ENCODE results near the gene PJA1. TPM values are rescaled to one million over a fixed set of nuclear protein-coding genes. Genes with fewer than 3 reads are reported as not detected.

Gene PJA1
- total RNA-seq, 2 donors from 2014 or later: 9.3 to 9.8 TPM

DNA sequence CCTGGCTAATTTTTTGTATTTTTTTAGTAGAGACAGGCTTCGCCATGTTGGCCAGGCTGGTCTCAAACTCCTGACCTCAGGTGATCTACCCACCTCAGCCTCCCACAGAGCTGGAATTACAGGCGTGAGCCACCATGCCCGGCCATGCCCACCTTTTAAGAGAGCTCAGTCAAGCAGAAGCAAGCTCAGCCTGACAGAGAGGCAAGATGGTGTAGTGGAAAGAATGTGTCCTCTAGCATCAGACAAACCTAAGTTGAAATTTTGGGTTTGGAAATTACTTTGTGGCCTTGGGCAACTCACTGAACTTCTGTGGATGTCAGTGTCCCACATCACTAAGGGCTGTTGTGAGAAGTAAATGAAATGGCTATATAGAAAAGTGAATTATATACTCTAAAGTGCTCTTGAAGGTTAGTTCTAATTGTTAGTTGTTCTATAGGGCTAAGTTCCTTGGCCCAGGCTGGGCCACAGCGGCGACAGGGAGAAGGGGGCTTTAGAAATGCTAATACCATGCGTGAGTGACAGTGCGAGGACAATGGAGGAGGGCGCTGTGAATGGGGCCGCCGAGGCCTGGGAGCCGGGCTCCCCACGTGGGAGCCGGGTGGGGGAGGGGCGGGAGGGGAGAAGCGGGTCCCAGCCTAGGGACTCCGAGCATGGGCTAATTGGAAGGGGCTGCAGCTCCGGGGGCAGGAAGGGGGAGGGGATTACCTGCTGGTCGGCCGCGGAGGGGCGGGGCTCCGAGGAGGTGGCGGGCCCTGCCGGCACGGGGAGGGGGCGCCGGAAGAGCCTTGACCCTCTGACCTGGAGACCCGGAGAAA is 15.6 kb downstream of the PJA1 start:
- Histone ChIP-seq H3K4me1 (no peaks in the 10 kb centered on the region), H3K9ac (ENCODE audit: low read depth in 2 of 2, low read length in 2 of 2) (no peak overlapping the region), H3K4me3 (no peak overlapping the region), H3K27ac (no peak overlapping the region), H3K27me3 (peaks cover 3% of the 10 kb centered on the region), H3K9me3 (no peaks in the 10 kb centered on the region), H3K36me3 (no peaks in the 10 kb centered on the region)
- intact Hi-C loops (cut with DNase I): no loop called here
- peak; percentile 7 for DNase-seq
- TF ChIP-seq, protein P1, sequence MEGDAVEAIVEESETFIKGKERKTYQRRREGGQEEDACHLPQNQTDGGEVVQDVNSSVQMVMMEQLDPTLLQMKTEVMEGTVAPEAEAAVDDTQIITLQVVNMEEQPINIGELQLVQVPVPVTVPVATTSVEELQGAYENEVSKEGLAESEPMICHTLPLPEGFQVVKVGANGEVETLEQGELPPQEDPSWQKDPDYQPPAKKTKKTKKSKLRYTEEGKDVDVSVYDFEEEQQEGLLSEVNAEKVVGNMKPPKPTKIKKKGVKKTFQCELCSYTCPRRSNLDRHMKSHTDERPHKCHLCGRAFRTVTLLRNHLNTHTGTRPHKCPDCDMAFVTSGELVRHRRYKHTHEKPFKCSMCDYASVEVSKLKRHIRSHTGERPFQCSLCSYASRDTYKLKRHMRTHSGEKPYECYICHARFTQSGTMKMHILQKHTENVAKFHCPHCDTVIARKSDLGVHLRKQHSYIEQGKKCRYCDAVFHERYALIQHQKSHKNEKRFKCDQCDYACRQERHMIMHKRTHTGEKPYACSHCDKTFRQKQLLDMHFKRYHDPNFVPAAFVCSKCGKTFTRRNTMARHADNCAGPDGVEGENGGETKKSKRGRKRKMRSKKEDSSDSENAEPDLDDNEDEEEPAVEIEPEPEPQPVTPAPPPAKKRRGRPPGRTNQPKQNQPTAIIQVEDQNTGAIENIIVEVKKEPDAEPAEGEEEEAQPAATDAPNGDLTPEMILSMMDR (IDR thresholded peaks at IDR 0.05): no peak

DNA sequence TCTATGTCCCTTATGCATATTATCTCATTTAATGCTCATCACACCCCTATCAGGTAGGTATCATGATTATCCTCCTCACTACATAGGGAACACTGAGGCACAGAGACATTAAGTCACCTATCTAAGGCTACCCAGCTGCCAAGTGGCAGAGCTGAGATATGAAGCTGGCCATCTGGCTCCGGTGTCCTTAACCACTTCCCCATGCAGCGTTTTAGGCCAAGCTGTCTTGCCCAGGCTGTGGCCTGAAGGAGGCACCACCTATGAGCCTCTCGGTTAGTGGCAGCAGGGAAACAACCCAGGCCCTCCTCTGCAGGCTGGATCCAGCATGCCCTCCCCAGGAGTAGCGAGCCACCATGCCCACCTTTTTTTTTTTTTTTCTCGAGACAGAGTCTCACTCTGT is 16.3 kb downstream of the PJA1 start:
- no peaks in the 10 kb centered on the region for H3K9me3 ChIP-seq
- TF ChIP-seq, protein P1 (IDR thresholded peaks at IDR 0.05): no peak
- no peak overlapping the region for H3K27ac ChIP-seq
- no peak overlapping the region for H3K9ac ChIP-seq (ENCODE audit: low read depth in 2 of 2, low read length in 2 of 2)
- no peaks in the 10 kb centered on the region for H3K36me3 ChIP-seq
- H3K27me3 ChIP-seq: peaks cover 3% of the 10 kb centered on the region
- peak; percentile 13 for DNase-seq
- no peak overlapping the region for H3K4me3 ChIP-seq
- intact Hi-C loops (cut with DNase I): no loop called here
- H3K4me1 ChIP-seq: no peaks in the 10 kb centered on the region

DNA sequence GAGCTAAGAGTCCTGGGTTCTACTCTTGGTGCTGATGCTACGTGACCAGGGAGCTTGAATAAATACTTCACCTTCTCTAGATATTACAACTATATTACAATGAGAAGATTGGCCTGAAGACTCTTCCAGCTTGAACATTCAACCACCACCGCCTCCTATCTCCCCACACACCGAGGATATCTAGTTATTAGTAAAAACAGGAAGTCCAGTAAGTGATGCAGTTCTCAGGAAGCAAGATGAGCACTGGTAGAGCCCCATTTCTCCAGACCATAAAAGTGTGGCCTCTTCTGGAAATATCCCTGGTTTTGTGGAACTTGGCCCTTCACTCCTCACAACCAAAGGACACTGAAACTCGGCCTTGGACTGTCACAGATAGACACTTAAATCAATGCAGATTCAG is 18.5 kb downstream of the PJA1 start:
- Histone ChIP-seq H3K4me1 (no peaks in the 10 kb centered on the region), H3K27me3 (no peaks in the 10 kb centered on the region)

DNA sequence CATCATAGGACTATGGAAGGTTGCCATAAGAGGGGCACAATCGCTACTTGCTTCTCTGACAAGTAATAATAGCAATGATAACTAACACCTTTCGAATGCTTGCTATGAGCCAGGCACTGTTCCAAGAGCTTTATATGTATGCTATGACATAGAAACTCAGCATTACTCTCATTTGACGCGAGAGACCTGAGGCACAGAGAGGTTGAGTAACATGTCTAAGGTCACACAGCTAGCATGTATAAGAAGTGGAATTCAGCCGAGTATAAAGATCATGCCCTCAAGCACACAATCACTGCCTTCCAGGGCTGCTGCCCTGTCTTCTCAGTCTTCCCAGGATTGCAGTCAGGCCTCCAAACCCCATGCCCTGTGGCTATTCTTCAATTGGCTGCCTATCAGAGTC is 19.5 kb downstream of the PJA1 start:
- intact Hi-C loops (cut with DNase I): no loop called here
- no peaks in the 10 kb centered on the region for H3K4me1 ChIP-seq
- H3K9ac ChIP-seq (ENCODE audit: low read depth in 2 of 2, low read length in 2 of 2): no peak overlapping the region
- DNase-seq: no peak
- no peaks in the 10 kb centered on the region for H3K9me3 ChIP-seq
- H3K27me3 ChIP-seq: no peaks in the 10 kb centered on the region
- TF ChIP-seq, protein P1 (IDR thresholded peaks at IDR 0.05): no peak
- no peak overlapping the region for H3K27ac ChIP-seq
- no peaks in the 10 kb centered on the region for H3K36me3 ChIP-seq
- no peak overlapping the region for H3K4me3 ChIP-seq

More for the DNA sequence above, 18.5 kb downstream of the PJA1 start:
- no peaks in the 10 kb centered on the region for H3K9me3 ChIP-seq
- no peak overlapping the region for H3K9ac ChIP-seq (ENCODE audit: low read depth in 2 of 2, low read length in 2 of 2)
- no peak overlapping the region for H3K27ac ChIP-seq
- H3K4me3 ChIP-seq: no peak overlapping the region
- intact Hi-C loops (cut with DNase I): no loop called here
- no peaks in the 10 kb centered on the region for H3K36me3 ChIP-seq
- no peak for DNase-seq
- TF ChIP-seq, protein P1 (IDR thresholded peaks at IDR 0.05): no peak

DNA sequence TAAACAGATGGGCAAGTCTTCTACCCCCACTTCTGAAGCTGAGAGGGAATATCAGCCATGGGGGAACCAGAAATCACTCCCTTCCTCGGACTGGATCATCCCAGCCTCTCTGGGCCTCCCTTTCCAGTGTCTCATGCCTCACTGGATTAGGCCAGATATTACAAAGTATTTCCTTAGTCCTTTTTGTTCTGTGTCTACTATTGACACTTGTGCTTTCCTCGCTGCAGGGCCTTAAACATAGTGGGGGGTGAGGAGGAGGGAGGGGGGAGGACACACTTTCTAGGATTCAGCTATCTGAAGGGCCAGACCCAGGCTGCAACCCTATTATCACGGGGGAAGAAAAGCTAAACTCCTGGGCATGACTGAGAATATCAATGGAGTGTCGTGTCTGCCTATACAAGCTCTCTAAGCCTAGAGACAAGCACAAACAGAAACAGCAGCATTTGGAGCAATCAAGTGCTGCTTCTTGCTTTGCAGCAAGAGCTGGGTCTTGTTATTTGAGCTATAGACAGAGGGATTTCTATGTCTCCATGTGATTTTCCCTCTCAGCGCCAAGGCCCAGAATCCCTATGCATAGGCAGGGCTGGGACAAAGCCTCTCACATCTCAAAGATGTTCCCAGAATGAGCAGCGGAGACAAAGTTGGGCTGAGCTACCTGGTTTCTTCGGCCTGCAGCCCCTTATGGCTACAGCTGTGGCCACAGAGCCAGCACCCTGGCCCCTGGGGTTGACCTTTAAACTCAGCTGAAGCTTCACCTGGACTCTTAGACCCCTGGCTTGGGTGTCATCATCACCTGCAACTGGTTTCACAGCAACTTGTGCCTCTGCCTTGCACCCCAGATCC is 20.2 kb downstream of the PJA1 start:
- no peaks in the 10 kb centered on the region for H3K27me3 ChIP-seq
- intact Hi-C loops (cut with DNase I): no loop called here
- TF ChIP-seq, protein P1 (IDR thresholded peaks at IDR 0.05): no peak
- no peaks in the 10 kb centered on the region for H3K4me1 ChIP-seq
- no peaks in the 10 kb centered on the region for H3K9me3 ChIP-seq
- H3K4me3 ChIP-seq: no peak overlapping the region
- H3K36me3 ChIP-seq: no peaks in the 10 kb centered on the region
- no peak overlapping the region for H3K27ac ChIP-seq
- no peak for DNase-seq
- no peak overlapping the region for H3K9ac ChIP-seq (ENCODE audit: low read depth in 2 of 2, low read length in 2 of 2)

All from colonic mucosa (tissue), 4 donors.